Peyer's patch (tissue), 4 donors: ENCODE data around the gene PTGDR.

ENCODE experiments used
- CTCF ChIP-seq, 6 experiments: fragments of 450-650 bp in 4 of 6; fragments of 200-600 bp in 2 of 6; sonication (generic) in 1 of 6; IDR thresholded peaks; one replicate each; pipeline ENCODE4 v1.5.1; 2017 to 2019; ENCODE audit warnings: antibody characterized with exemption in 6 of 6, mild to moderate bottlenecking in 3 of 6, moderate library complexity in 1 of 6
- POLR2A ChIP-seq, 2 donors: fragments of 450-650 bp; IDR thresholded peaks; one replicate each; pipeline ENCODE4 v1.5.1; 2017; ENCODE audit warnings: antibody characterized with exemption in 2 of 2, mild to moderate bottlenecking in 2 of 2, moderate library complexity in 2 of 2

- TF ChIP-seq CTCF (IDR thresholded peaks at IDR 0.05): no peak
- TF ChIP-seq POLR2A (IDR thresholded peaks at IDR 0.05): no peak
These were observed 26.9 kb upstream of the PTGDR start for GRCh38 chr14:52240623-52241022.
